Activated naive CD4-positive, alpha-beta T cell treated with anti-CD3 and anti-CD28 coated beads, Interleukin-2, amount 50 U/mL, for 72 hours (primary cell): ENCODE measurements around the gene TJP3. TPM values are rescaled to one million over a fixed set of nuclear protein-coding genes. Genes with fewer than 3 reads are reported as not detected.

Experiments used
- ATAC-seq, 2 donors: fragments of 150-1000 bp; cut with Tn5 transposase; 2 replicates each; pipeline ENCODE4 v1.10.0; 2021; ENCODE audit warnings: mild to moderate bottlenecking in 2 of 2, moderate library complexity in 2 of 2
- DNase-seq, 2 donors: peaks; one replicate each; pipeline ENCODE4 v3.0.0; 2021 to 2022; ENCODE audit warnings: low spot score in 2 of 2
- H3K27ac Mint-ChIP-seq, 2 donors: one replicate each; pipeline ENCODE4 v1.8.0; 2022; ENCODE audit warnings: mild to moderate bottlenecking in 2 of 2, mixed read lengths in 2 of 2
- H3K36me3 Mint-ChIP-seq, 2 donors: one replicate each; pipeline ENCODE4 v1.8.0; 2022; ENCODE audit warnings: mixed read lengths in 2 of 2
- H3K9me3 Mint-ChIP-seq, 2 donors: one replicate each; pipeline ENCODE4 v1.8.0; 2022; ENCODE audit warnings: mixed read lengths in 2 of 2
- total RNA-seq, 2 donors: library from RNA; stranded (reverse); gene quantifications; one replicate each; pipeline ENCODE4 v1.2.3, GENCODE V29; 2022

The TJP3 gene
- total RNA-seq, 2 donors from 2014 or later: 2.6 to 6.3 TPM

GRCh38 chr19:3721131-3721886 lies 13.1 kb downstream of the TJP3 start:
- Mint-ChIP-seq H3K27ac (peak overlapping the region in 1 of 2 donors; percentile 57), H3K9me3 (no peaks in the 10 kb centered on the region), H3K36me3 (no peaks in the 10 kb centered on the region)
- DNase-seq (peak; percentile 84 to 94), ATAC-seq (peak; percentile 82 to 85)

GRCh38 chr19:3721887-3722442 lies 13.8 kb downstream of the TJP3 start:
- DNase-seq (no peak), ATAC-seq (peak in 1 of 2 donors; percentile 15)
- peak overlapping the region in 1 of 2 donors; percentile 57 for H3K27ac Mint-ChIP-seq
- H3K9me3 Mint-ChIP-seq: no peaks in the 10 kb centered on the region
- no peaks in the 10 kb centered on the region for H3K36me3 Mint-ChIP-seq

GRCh38 chr19:3722443-3723109 lies 14.4 kb downstream of the TJP3 start:
- ATAC-seq (no peak), DNase-seq (no peak)
- Mint-ChIP-seq H3K9me3 (no peaks in the 10 kb centered on the region), H3K36me3 (no peaks in the 10 kb centered on the region), H3K27ac (no peak overlapping the region)

- DNase-seq (no peak), ATAC-seq (no peak)
- Mint-ChIP-seq H3K9me3 (no peaks in the 10 kb centered on the region), H3K36me3 (no peaks in the 10 kb centered on the region), H3K27ac (no peak overlapping the region)
Observed at GRCh38 chr19:3723110-3723488, 14.9 kb downstream of the TJP3 start.

GRCh38 chr19:3723883-3724282 lies 15.7 kb downstream of the TJP3 start:
- H3K9me3 Mint-ChIP-seq: no peaks in the 10 kb centered on the region
- DNase-seq: no peak
- H3K27ac Mint-ChIP-seq: no peak overlapping the region
- H3K36me3 Mint-ChIP-seq: no peaks in the 10 kb centered on the region
- no peak for ATAC-seq

- Mint-ChIP-seq H3K9me3 (no peaks in the 10 kb centered on the region), H3K36me3 (no peaks in the 10 kb centered on the region), H3K27ac (no peak overlapping the region)
- ATAC-seq (no peak), DNase-seq (no peak)
Observed at GRCh38 chr19:3725121-3725520, 16.9 kb downstream of the TJP3 start.

- DNase-seq (no peak), ATAC-seq (no peak)
- Mint-ChIP-seq H3K36me3 (no peaks in the 10 kb centered on the region), H3K9me3 (no peaks in the 10 kb centered on the region), H3K27ac (no peak overlapping the region)
Observed at GRCh38 chr19:3725640-3726310, 17.6 kb downstream of the TJP3 start.

- no peaks in the 10 kb centered on the region for H3K36me3 Mint-ChIP-seq
Observed at GRCh38 chr19:3730457-3730958, 22.3 kb downstream of the TJP3 start.

GRCh38 chr19:3732108-3732507 lies 23.9 kb downstream of the TJP3 start:
- DNase-seq (no peak), ATAC-seq (no peak)
- no peaks in the 10 kb centered on the region for H3K9me3 Mint-ChIP-seq
- no peak overlapping the region for H3K27ac Mint-ChIP-seq
- H3K36me3 Mint-ChIP-seq: no peaks in the 10 kb centered on the region

More at GRCh38 chr19:3730457-3730958, 22.3 kb downstream of the TJP3 start:
- Mint-ChIP-seq H3K9me3 (no peaks in the 10 kb centered on the region), H3K27ac (no peak overlapping the region)
- DNase-seq (no peak), ATAC-seq (no peak)

- H3K36me3 Mint-ChIP-seq: no peaks in the 10 kb centered on the region
- H3K9me3 Mint-ChIP-seq: no peaks in the 10 kb centered on the region
- no peak overlapping the region for H3K27ac Mint-ChIP-seq
- DNase-seq: no peak
- ATAC-seq: no peak
Observed at GRCh38 chr19:3733549-3734309, 25.5 kb downstream of the TJP3 start.

- Mint-ChIP-seq H3K27ac (no peak overlapping the region), H3K36me3 (no peaks in the 10 kb centered on the region), H3K9me3 (no peaks in the 10 kb centered on the region)
- ATAC-seq (no peak), DNase-seq (no peak)
Observed at GRCh38 chr19:3734310-3734600, 26.1 kb downstream of the TJP3 start.

- Mint-ChIP-seq H3K27ac (no peak overlapping the region), H3K9me3 (no peaks in the 10 kb centered on the region), H3K36me3 (no peaks in the 10 kb centered on the region)
- DNase-seq: no peak
- ATAC-seq: no peak
Observed at GRCh38 chr19:3736106-3736724, 28.0 kb downstream of the TJP3 start.

- no peaks in the 10 kb centered on the region for H3K9me3 Mint-ChIP-seq
- DNase-seq (no peak), ATAC-seq (peak in 1 of 2 donors; percentile 16)
- H3K36me3 Mint-ChIP-seq: no peaks in the 10 kb centered on the region
- H3K27ac Mint-ChIP-seq: peak overlapping the region in 1 of 2 donors; percentile 31
Observed at GRCh38 chr19:3737487-3738205, 29.5 kb downstream of the TJP3 start.

GRCh38 chr19:3738477-3739220 lies 30.5 kb downstream of the TJP3 start:
- Mint-ChIP-seq H3K27ac (peak overlapping the region; percentile 44 to 68), H3K9me3 (no peaks in the 10 kb centered on the region), H3K36me3 (no peaks in the 10 kb centered on the region)
- ATAC-seq (no peak), DNase-seq (no peak)

GRCh38 chr19:3740431-3740830 lies 32.2 kb downstream of the TJP3 start:
- DNase-seq: no peak
- Mint-ChIP-seq H3K36me3 (no peaks in the 10 kb centered on the region), H3K27ac (no peak overlapping the region), H3K9me3 (no peaks in the 10 kb centered on the region)
- no peak for ATAC-seq
